ENCODE data around the gene GREM1. TPM values are rescaled to one million over a fixed set of nuclear protein-coding genes. Genes with fewer than 3 reads are reported as not detected.

GREM1 gene
- total RNA-seq, 1 donor from 2014 or later: 3.6 TPM

DNA sequence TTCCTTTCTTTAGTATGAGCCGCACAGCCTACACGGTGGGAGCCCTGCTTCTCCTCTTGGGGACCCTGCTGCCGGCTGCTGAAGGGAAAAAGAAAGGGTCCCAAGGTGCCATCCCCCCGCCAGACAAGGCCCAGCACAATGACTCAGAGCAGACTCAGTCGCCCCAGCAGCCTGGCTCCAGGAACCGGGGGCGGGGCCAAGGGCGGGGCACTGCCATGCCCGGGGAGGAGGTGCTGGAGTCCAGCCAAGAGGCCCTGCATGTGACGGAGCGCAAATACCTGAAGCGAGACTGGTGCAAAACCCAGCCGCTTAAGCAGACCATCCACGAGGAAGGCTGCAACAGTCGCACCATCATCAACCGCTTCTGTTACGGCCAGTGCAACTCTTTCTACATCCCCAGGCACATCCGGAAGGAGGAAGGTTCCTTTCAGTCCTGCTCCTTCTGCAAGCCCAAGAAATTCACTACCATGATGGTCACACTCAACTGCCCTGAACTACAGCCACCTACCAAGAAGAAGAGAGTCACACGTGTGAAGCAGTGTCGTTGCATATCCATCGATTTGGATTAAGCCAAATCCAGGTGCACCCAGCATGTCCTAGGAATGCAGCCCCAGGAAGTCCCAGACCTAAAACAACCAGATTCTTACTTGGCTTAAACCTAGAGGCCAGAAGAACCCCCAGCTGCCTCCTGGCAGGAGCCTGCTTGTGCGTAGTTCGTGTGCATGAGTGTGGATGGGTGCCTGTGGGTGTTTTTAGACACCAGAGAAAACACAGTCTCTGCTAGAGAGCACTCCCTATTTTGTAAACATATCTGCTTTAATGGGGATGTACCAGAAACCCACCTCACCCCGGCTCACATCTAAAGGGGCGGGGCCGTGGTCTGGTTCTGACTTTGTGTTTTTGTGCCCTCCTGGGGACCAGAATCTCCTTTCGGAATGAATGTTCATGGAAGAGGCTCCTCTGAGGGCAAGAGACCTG, 13.2 kb downstream of the GREM1 start:
- no peak for DNase-seq

DNA sequence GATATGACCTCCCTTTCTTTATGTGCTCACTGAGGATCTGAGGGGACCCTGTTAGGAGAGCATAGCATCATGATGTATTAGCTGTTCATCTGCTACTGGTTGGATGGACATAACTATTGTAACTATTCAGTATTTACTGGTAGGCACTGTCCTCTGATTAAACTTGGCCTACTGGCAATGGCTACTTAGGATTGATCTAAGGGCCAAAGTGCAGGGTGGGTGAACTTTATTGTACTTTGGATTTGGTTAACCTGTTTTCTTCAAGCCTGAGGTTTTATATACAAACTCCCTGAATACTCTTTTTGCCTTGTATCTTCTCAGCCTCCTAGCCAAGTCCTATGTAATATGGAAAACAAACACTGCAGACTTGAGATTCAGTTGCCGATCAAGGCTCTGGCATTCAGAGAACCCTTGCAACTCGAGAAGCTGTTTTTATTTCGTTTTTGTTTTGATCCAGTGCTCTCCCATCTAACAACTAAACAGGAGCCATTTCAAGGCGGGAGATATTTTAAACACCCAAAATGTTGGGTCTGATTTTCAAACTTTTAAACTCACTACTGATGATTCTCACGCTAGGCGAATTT, 14.9 kb downstream of the GREM1 start:
- no peak for DNase-seq

DNA sequence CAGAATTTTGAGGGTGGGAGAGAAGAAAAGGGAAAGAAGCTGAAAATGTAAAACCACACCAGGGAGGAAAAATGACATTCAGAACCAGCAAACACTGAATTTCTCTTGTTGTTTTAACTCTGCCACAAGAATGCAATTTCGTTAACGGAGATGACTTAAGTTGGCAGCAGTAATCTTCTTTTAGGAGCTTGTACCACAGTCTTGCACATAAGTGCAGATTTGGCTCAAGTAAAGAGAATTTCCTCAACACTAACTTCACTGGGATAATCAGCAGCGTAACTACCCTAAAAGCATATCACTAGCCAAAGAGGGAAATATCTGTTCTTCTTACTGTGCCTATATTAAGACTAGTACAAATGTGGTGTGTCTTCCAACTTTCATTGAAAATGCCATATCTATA, 15.5 kb downstream of the GREM1 start:
- DNase-seq: no peak

DNA sequence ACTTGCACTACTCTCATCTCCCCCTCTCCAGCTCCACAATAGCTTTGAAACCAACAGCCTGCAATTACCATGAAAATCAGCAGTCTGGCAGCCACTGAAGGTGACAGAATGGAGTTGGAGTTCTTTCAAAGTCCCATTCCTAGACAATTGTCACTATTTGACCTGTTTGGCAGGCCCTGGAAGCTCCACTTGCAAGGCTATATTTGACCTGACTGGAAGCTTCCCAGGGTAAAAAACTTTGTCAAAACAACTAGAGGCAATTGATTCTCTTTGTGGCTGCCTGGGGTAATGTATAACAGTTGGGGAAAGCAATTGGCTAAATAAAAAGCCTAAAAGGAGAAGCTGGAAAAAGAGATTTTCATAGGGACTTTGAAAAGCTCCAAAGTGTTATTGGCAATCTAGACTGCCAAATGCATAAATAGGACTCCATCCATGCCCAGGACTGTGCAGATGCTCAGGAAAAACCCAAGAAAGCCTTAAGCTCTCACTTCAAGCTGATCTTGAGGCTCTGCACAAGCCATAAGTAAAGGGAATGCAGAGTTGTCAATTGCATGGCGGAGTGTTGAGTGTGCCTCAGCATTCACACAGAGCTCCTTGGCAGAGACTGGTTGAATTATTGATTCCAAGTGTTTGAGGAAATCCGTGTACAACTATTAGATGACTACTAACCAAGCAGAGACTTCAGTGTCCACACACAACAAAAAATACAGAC, 18.3 kb downstream of the GREM1 start:
- no peak for DNase-seq

DNA sequence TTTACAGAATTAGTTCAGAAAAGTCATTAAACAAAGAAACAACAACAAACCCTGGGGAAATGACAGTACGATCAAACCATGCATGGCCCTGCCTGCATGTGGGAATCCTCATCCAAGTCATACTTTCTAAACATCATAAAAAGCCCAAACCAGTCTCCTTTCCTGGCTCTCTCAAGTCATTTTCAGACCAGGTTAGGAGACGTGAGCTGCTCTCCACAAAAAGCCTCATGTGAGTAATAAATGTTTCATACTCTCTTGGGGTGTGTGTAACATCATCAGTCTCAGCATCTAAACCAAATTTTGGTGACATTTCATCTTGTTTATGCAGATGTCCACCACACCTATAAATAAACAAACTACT, 18.9 kb downstream of the GREM1 start:
- no peak for DNase-seq

DNA sequence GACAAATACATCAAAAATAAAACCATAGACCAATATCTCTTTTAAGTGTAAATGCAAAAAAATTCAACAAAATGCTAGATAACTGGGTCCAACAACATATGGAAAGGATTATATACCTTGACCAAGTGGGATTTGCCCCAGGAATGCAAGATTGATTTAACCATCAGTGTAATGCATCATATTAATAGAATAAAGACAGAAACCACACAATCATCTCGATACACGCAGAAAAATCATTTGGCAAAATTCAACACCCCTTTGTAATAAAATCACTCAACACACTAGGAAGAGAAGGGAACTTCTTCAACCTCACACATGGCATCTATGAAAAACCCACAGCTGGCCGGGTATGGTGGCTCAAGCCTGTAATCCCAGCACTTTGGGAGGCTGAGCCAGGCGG, 19.5 kb downstream of the GREM1 start:
- DNase-seq: no peak

DNA sequence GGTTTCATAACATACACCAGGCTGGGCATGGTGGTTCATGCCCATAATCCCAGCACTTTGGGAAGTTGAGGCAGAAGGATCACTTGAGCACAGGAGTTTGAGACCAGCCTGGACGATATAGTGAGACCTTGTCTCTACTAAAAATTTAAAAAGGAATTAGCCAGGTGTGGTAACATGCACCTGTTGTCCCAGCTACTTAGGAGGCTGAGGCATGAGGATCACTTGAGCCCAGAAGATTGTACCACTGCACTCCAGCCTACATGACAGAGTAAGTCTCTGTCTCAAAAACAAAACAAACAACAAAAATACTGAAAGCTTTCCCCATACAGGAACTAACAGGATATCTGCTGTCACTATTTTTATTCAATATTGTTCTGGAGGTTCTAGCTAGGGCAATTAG, 20.9 kb downstream of the GREM1 start:
- DNase-seq: no peak

DNA sequence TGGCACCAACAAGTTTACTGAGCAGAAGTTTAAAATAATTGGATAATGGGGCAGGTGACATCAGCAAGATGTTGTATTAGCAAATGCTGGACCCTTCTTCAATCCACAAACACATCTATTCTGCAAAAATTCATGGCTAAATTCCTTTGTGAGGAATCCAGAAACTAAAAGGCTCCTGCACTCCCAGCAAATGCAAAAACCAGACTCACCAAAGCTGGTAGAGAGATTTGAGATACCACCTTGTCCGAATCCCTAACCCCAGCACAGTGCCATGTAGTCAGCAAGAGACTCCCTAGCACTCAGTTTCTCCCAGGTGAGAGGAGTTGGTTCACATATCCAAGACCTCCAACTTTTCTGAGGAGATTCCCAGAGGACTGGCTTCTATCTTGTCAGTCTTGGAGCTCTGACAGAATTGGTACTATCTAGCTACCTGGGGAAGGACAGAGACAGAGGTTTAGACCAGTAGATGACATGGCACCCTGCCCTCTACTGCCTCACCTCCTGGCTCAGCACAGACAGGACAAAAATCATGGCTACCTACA, 21.8 kb downstream of the GREM1 start:
- no peak for DNase-seq

DNA sequence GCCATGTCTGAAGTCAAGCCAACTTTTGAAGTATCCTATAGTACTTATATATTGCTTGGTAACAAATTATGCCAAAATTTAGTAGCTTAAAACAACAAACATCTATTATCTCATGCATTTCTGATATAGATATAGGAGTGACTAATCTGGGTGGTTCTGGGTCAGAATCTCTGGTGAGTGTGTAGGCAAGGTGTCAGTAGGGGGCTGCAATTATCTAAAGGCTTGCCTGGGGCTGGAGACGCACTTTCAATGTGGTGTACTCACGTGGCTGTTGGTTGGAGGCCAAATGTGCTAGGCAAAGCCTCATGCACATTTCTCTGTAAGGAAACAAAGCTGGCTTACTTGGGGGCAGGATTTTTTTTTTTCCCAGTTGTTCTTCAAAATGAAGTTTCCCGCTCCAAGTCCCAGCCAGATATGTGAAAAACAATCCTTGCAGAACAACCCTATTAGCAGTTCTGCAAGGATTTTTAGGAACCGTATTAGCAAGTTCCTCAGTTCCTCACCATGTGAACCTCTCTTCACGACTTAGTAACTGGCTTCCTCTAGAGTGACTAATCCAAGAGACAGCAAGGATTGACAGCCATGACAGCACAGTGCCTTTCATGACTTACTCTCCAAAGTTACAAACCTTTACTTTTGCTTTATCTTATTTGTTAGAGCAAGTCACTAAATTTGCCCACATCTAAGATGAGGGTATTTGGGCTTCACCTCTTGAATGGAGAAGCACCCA, 25.8 kb downstream of the GREM1 start:
- no peak for DNase-seq

DNA sequence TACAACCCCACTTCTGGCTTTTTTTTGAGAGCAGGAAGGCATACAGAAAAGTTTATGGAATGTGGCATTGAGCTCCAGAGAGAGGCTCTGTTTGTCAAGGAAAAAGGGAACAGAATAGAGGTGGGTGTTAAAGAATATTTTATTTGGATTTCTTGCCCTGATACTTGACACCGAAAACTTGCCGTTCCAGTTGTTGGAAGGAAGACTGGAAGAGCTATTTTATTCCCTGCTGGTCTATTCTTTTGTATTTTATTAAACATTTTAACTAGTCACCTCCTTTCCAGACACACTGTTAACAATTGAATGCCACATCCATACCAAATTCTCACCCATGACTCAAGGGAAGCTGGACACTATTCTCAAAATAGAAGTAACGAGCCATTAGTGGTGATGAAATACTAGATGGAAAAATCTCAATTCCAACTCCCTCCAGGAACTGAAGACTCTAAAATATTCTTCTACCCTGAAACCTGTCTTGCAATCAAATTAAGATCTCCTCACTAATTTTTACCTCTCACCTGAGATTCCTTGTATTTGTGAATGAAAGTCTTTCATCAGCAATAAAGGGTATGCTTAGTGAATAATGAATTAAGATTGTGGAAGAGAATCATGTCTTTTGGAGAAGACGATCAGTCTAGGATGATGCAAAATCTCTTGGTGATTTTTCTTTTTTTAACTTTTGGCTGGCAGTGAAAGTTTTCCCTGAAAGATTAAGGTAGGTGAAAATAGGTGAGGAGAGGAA, 28.5 kb downstream of the GREM1 start:
- DNase-seq: no peak

DNA sequence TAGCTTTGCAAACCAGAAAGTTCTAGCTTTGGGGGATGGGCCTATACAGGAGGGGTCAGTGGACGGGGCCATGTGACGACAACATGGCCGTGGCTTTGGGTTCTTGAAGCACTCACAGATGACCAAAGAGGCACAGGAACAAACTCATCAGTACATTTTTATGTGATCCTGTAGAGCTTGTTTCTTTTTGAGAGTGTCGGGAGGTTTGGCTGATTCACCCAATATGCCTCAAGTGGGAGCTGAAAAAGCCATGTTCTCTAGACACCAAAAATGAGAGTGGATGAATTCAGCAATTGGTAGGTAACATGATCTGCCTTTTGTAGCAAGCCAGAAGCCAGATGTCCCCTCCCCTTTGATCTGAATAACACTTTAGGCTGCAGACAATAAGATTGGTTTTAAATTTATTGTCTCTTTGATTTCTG, 30.1 kb downstream of the GREM1 start:
- DNase-seq: peak; percentile 20

DNA sequence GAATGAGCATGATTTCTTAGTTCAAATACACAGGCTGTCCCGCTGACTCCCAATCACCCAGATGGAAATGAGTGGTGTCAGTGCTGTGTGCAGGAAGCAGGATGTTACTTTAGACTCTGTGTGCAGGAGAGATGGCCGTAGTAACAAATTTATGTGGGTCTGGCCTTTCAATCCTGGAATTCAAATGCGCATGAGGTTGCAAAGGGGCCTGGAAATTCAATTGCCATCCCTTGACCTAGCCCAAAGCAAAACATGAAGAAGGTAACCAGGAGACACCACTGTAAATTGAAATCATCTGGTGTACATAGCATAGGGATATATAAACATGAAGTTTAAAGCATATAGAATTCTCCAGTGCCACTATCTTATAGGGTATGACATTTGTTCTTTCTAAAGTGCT, 33.2 kb downstream of the GREM1 start:
- DNase-seq: no peak

DNA sequence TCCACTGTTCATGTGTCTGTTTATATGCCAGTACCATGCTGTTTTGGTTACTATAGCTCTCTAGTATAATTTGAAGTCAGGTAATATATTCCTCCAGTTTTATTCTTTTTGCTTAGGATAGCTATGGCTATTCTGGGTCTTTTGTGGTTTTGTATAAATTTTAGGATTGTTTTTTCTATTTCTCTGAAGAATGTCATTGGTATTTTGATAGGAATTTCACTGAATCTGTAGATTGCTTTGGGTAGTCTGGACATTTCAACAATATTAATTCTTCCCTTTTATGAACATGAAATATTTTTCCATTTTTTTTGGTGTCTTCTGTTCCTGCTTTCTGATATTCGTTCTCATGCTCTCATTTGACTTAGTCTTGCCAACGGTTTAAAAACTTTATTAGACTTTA, 39.6 kb downstream of the GREM1 start:
- no peak for DNase-seq

DNA sequence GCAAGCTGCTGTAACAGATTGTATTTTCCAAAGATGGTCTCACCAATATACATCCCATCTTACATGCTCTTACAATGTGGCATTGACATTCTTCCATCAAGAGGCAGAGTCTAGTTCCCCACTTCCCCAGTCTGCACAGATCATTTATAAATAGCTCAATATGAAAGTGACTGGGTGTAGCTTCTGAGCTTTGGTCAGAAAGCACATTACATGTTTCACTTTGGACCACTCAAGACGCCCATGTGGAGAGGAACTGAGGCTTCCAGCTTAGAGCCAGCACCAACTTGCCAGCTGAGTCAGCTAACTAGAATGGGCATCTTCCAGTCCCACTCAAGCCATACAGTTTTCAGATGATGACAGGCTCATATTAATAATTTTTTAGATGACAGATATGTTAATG, 45.5 kb downstream of the GREM1 start:
- DNase-seq: no peak

DNA sequence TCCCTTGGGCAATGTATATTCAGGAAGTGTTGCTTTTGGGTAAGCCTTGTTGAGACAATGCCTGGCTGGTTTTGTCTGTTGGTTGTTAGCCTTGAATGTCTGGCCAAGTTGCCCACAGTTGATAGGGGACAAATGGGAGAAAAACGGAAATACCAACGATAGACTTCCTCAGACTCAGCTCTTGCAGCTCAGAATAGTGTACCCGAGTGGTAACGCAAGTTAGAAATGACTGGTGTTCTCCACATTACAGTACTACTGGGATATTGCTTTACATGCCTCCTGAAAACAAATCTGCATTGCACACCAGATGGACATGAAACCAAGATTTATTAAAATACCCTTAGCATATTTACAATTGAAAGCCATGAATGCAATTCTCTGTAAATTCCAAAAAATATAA, 47.4 kb downstream of the GREM1 start:
- no peak for DNase-seq

DNA sequence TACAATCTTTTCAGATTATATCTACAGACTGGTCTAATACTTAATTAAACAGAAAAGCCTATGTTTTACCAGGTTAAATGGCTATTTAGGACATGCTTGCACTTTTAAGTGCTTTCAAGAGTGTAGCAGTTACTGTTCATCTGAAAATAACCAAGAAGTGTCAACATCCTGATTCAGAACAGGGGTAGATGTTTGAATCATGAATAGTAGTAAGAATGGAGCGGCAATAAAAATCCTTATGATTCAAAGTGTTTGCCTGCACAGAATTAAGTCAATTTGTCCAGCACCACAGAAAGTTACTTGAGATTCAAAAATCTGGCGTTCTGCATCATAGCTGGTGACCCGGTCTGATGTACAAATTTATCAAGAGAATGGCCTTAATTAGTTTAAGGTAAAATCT, 48.3 kb downstream of the GREM1 start:
- DNase-seq: no peak

DNA sequence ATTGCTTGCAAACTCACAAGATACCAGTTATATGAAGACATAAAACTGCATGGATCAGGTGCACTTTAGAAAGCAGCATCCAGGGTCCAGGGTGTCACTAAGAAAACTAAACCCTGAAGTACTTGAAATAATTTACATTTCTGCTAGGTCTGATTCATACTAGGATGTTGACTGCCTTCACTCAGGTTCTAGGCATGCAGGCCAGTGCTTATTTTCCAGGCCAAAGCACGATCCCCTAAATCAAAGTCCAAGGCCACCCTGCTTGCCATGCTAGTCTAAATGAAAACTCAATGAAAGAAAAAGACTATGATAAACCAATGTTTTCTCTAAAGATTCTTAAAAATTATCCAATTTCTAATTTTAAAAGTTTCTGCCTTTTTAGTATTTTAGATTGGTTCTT, 49.4 kb downstream of the GREM1 start:
- DNase-seq: no peak

DNA sequence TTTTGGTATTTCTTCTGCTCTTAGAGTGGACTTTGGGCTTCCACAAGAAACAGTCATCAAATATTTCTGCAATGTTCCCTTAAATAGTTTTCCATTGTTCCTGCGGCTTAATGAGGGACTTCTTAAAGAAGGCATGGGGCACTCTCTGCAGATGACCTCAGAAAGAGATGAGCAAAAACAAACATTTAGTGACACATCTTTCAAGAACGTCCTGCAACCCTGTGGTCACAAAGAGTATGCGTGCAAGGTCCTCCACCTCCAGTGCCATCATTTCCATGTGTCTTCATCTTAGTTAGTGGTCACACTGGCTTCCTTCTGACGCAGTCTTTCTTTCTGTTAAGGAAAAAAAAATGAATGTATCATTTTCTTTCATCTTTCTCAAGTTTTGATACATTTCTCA, 56.2 kb downstream of the GREM1 start:
- no peak for DNase-seq

DNA sequence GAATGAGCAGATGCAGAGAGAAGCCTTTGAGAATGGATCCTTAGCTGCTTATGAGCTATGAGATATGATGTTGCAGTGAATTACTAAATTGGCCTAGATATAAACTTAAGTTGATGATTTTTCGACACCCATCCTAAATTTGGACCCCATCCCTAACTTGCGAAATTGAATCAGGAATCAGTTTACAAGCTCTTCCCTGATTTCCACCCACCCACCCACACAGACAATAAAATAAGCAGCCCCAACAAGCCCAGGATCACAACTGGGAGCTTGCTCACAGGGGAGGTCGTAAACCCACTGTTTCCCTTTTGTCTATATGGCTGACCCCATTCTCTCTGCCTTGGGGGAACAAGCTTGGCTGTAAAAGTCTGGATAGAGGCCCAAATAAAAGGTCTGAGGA, 57.3 kb downstream of the GREM1 start:
- no peak for DNase-seq

DNA sequence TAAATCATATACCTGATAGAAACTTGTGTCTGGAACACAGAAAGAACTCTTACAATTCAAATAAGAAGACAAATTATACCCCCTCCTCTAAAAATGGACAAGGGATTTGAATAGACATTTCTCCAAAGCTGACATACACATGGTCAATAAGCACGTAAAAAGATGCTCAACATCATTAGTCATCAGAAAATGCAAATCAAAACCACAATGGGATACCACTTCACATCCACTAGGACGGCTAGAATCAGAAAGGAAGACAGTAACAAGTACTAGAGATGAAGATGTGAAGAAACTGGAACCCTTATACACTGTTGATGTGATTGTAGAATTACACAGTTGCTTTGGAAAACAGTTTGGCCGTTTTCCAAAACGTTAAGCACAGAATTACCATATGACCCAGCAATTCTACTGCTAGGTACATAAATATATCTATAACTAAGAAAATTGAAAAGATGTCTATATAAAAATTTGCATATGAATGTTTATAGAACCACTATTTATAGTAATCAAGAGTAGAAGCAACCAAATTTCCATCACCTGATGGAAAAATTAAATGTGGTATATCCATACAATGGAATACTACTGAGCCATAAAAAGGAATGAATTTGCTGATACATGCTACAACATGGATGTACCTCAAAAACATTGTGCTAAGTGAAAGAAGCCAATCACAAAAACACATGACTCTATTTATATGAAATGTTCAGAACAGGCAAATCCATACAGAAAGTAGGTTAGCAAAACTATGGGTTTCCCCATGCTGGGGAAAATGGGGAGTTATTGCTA, 60.8 kb downstream of the GREM1 start:
- no peak for DNase-seq

DNA sequence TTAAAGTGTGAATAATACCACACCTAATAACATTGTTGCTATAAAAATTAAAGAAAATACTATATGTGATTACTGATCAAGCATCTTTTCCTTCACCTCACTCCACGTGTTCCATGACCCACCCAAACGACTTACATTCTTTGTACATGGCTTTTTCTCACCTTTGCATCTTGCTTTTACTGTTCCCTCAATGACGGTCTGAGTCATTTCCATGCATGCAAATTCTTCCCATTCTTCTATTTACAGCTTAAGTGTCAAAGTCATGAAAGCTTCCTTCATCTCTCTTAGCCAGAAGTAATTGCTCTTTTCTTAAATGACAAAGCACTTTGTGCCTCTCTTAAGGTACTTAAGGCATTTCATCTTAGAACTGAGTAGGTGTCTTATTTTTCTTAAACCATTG, 64.0 kb downstream of the GREM1 start:
- DNase-seq: no peak

Data from skin of body (tissue), 2 donors.